Erythroblast (primary cell): ENCODE data around the gene DNAJC16.

Experiments
- GATA1 ChIP-seq: IDR thresholded peaks from 2 replicates; pipeline ENCODE4 v1.6.1; 2011; ENCODE audit warnings: low read depth, mild to moderate bottlenecking, control low read depth, low read length, moderate library complexity
- POLR2A ChIP-seq: IDR thresholded peaks from 2 replicates; pipeline ENCODE4 v1.6.1; 2011; ENCODE audit warnings: mild to moderate bottlenecking, low read length

DNA sequence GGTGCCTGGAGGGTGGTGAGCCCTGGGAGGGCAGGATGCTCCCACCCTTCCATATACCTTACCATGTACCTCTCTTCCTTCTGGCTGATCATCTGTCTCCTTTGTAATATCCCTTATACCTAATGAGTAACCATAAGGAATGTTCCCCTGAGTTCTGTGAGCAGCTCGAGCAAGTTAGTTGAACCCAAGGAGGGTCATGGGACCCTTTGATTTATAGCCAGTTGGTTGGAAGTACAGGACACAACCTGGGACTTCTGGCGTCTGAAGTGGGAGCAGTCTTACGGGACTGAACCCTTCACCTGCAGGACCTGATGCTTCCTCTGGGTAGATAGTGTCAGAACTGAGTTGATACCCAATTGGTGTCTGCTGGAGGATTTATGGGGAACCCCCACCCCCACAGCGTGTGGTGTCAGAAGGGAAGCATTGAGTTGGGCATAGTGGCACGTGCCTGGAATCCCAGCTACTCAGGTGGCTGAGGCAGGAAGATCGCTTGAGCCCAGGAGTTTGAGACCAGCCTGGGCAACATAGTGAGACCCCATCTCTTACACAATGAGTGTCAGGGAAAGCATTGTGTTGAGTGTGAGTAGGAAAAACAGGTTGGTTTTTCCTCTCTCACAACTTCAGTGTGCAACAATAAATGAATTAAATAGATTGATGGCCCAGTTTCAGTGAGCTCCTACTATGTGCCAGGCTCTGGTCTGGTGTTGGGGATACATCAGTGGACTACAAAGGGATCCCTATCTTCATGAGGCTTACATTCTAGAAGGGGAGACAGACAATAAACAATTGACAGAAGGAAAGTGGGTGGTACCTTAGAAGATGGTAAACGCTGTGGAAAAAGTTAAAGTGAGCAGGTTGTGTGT is 16.0 kb downstream of the DNAJC16 start:
- no peak for TF ChIP-seq POLR2A
- TF ChIP-seq GATA1 = no peak
